ENCODE data around the gene DOCK2.

DNA sequence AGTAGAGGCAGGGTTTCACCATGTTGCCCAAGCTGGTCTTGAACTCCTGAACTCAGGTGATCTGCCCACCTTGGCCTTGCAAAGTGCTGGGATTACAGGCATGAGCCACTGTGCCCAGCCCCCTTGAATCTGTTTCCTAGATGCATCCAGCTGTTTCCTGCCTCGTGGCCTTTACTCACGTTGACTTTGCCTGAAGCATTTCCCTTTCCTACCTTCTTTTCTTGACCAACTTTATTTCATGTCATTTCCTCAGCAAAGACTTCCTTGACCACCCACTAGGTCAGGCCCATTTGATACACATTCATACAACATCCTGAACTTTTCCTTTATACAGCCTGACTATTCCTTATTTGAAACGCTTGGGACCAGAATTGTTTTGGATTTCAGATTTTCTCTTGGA, 51.0 kb downstream of the DOCK2 start:
- no peak for TF ChIP-seq CREB1 (IDR thresholded peaks at IDR 0.05)
- TF ChIP-seq, protein P1, sequence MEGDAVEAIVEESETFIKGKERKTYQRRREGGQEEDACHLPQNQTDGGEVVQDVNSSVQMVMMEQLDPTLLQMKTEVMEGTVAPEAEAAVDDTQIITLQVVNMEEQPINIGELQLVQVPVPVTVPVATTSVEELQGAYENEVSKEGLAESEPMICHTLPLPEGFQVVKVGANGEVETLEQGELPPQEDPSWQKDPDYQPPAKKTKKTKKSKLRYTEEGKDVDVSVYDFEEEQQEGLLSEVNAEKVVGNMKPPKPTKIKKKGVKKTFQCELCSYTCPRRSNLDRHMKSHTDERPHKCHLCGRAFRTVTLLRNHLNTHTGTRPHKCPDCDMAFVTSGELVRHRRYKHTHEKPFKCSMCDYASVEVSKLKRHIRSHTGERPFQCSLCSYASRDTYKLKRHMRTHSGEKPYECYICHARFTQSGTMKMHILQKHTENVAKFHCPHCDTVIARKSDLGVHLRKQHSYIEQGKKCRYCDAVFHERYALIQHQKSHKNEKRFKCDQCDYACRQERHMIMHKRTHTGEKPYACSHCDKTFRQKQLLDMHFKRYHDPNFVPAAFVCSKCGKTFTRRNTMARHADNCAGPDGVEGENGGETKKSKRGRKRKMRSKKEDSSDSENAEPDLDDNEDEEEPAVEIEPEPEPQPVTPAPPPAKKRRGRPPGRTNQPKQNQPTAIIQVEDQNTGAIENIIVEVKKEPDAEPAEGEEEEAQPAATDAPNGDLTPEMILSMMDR (IDR thresholded peaks at IDR 0.05; ENCODE audit: control extremely low read depth in 1 of 3, insufficient read depth in 1 of 3, low read depth in 1 of 3, low read length in 3 of 3): no peak
- TF ChIP-seq RFX5 (IDR thresholded peaks at IDR 0.05; ENCODE audit: borderline replicate concordance, low read depth, low read length): no peak
- no peak for TF ChIP-seq EZH2 (IDR thresholded peaks at IDR 0.05; ENCODE audit: low read depth, low read length, severe bottlenecking)
- no peak for TF ChIP-seq GTF2F1 (IDR thresholded peaks at IDR 0.05; ENCODE audit: borderline replicate concordance, low read depth, low read length)
- no peak for TF ChIP-seq HDAC2 (IDR thresholded peaks at IDR 0.05; ENCODE audit: borderline replicate concordance in 1 of 2, low read depth in 2 of 2, low read length in 2 of 2)
- no peak for TF ChIP-seq POLR2A (IDR thresholded peaks at IDR 0.05; ENCODE audit: control extremely low read depth in 1 of 2, low read depth in 2 of 2, low read length in 2 of 2)
- no peak for TF ChIP-seq JUND (IDR thresholded peaks at IDR 0.05; ENCODE audit: low read length)
- TF ChIP-seq TAF1 (IDR thresholded peaks at IDR 0.05; ENCODE audit: low read depth, low read length): no peak
- no peak for TF ChIP-seq CEBPB (IDR thresholded peaks at IDR 0.05; ENCODE audit: low read depth, low read length)
- TF ChIP-seq SIN3A (conservative IDR thresholded peaks at IDR 0.05 in 1 of 2, IDR thresholded peaks at IDR 0.05 in 1 of 2; ENCODE audit: low read depth in 1 of 2, low read length in 2 of 2): no peak
- no peak for TF ChIP-seq SP2 (IDR thresholded peaks at IDR 0.05; ENCODE audit: low read length)
- TF ChIP-seq CHD1 (IDR thresholded peaks at IDR 0.05; ENCODE audit: low read depth, low read length): no peak
